RWPE2 (cell line): ENCODE data around the gene MACROH2A2.

Experiments
- ATAC-seq: fragments of 200-7000 bp; cut with Tn5 transposase; 3 replicates; pipeline ENCODE4 v1.9.1; 2021; ENCODE audit warnings: low read depth
- DNase-seq: peaks from one replicate; pipeline ENCODE4 v3.0.0-alpha.2; 2020; ENCODE audit warnings: low spot score
- H3K27ac ChIP-seq: fragments of 450-650 bp; 2 replicates; pipeline ENCODE4 v1.5.1; 2017; ENCODE audit warnings: mild to moderate bottlenecking; ENCODE audit not compliant: poor library complexity, severe bottlenecking
- H3K27me3 ChIP-seq: fragments of 250-450 bp; sonication (Bioruptor Pico); 2 replicates; pipeline ENCODE4 v1.5.1; 2021; ENCODE audit warnings: mild to moderate bottlenecking, moderate library complexity; ENCODE audit not compliant: insufficient read depth, poor library complexity, severe bottlenecking
- H3K36me3 ChIP-seq: fragments of 250-450 bp; sonication (Bioruptor Pico); 2 replicates; pipeline ENCODE4 v1.5.1; 2020; ENCODE audit warnings: low read depth, mild to moderate bottlenecking, moderate library complexity
- H3K4me1 ChIP-seq: fragments of 250-450 bp; sonication (Bioruptor Pico); 2 replicates; pipeline ENCODE4 v1.5.1; 2021; ENCODE audit warnings: mild to moderate bottlenecking, moderate library complexity; ENCODE audit not compliant: insufficient read depth, poor library complexity, severe bottlenecking
- H3K4me3 ChIP-seq: fragments of 250-450 bp; sonication (Bioruptor Pico); 2 replicates; pipeline ENCODE4 v1.5.1; 2021; ENCODE audit warnings: mild to moderate bottlenecking, moderate library complexity; ENCODE audit not compliant: severe bottlenecking
- H3K9me3 ChIP-seq: fragments of 250-450 bp; sonication (Bioruptor Pico); 2 replicates; pipeline ENCODE4 v1.5.1; 2021; ENCODE audit warnings: mild to moderate bottlenecking, moderate library complexity; ENCODE audit not compliant: severe bottlenecking
- CTCF ChIP-seq: fragments of 450-650 bp; IDR thresholded peaks from one replicate; pipeline ENCODE4 v1.5.1; 2017; ENCODE audit warnings: mild to moderate bottlenecking, moderate library complexity; ENCODE audit not compliant: poor library complexity, severe bottlenecking

MACROH2A2 gene

GRCh38 chr10:70114902-70115301 is 62.3 kb downstream of the MACROH2A2 start:
- Histone ChIP-seq H3K27ac (no peak overlapping the region), H3K36me3 (peaks cover 45% of the 10 kb centered on the region), H3K27me3 (no peaks in the 10 kb centered on the region), H3K4me1 (no peaks in the 10 kb centered on the region), H3K4me3 (no peak overlapping the region), H3K9me3 (no peaks in the 10 kb centered on the region)
- TF ChIP-seq CTCF, result no peak
- DNase-seq, result no peak
- ATAC-seq, result no peak

- H3K27ac ChIP-seq, result no peak overlapping the region
- H3K9me3 ChIP-seq, result no peaks in the 10 kb centered on the region
- H3K4me1 ChIP-seq, result no peaks in the 10 kb centered on the region
- ATAC-seq (peak; percentile 74), DNase-seq (no peak)
- peaks cover 41% of the 10 kb centered on the region for H3K36me3 ChIP-seq
- H3K4me3 ChIP-seq, result no peak overlapping the region
- H3K27me3 ChIP-seq, result no peaks in the 10 kb centered on the region
- peak; percentile 85 for TF ChIP-seq CTCF
These were observed 63.5 kb downstream of the MACROH2A2 start for GRCh38 chr10:70115948-70116682.

DNA sequence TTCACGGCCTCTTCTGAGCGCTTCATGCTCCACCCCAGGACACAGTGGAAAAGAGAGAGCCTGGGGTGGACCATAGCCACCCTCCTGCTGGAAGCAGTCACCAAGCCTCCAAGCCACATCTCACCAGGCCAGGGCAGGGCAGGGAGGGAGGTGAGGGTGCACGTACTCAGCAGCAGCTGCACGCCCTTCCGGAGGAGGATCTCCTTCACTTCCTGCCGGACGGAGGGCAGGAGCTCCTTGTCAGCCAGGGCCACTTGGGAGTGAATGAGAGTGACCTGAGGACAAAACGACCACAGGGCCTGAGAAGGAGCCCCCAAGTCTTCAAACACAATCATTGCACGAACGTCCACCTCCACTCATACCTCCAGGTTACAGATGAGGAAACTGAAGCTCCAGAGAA is 65.0 kb downstream of the MACROH2A2 start:
- Histone ChIP-seq H3K9me3 (no peaks in the 10 kb centered on the region), H3K27me3 (no peaks in the 10 kb centered on the region), H3K27ac (no peak overlapping the region), H3K4me3 (no peak overlapping the region), H3K36me3 (peaks cover 28% of the 10 kb centered on the region), H3K4me1 (no peaks in the 10 kb centered on the region)
- ATAC-seq (no peak), DNase-seq (no peak)
- no peak for TF ChIP-seq CTCF

DNA sequence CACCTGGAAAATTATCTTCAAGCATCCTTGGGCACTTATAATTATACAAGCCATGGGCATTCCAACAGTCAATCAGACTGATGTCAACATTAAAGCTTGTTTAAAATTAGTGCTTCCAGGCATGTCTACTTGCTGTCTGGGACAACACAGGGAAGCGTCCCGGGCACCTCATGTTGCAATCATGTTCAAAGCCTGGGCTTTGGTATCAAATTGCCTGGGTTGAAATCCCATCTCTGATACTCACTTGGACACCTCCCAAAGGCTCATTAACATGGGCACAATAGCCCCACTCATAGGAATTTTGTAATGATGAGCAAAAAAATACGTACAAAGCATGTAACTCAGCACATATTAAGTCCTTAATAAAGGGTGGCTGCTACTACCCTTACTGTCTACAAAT is 65.5 kb downstream of the MACROH2A2 start:
- TF ChIP-seq CTCF, result no peak
- Histone ChIP-seq H3K4me1 (no peaks in the 10 kb centered on the region), H3K9me3 (no peaks in the 10 kb centered on the region), H3K36me3 (peaks cover 25% of the 10 kb centered on the region), H3K27me3 (no peaks in the 10 kb centered on the region), H3K27ac (no peak overlapping the region), H3K4me3 (no peak overlapping the region)
- ATAC-seq (no peak), DNase-seq (no peak)

DNA sequence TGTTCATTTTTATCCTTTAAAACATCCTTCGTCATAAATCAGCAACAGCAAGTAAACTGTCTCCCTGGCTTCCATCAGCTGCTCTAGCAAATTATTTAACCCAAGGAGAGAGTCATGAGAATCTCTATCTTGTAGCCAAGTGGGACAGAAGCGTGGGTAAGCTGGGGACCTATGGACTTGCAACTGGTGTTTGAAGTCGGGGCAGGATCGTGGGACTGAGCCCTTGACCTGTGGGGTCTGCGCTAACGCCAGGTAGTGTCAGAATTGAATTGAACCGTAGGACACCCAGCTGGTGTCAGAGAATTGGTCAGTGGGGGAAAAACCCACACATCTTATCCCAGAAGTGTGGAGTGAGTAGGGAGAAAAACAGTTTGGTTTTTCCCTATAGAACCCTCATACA is 66.6 kb downstream of the MACROH2A2 start:
- no peaks in the 10 kb centered on the region for H3K9me3 ChIP-seq
- ATAC-seq, result no peak

More for the DNA sequence above, 66.6 kb downstream of the MACROH2A2 start:
- TF ChIP-seq CTCF, result no peak
- no peak for DNase-seq
- Histone ChIP-seq H3K36me3 (peaks cover 22% of the 10 kb centered on the region), H3K4me3 (no peak overlapping the region), H3K4me1 (no peaks in the 10 kb centered on the region), H3K27ac (no peak overlapping the region), H3K27me3 (no peaks in the 10 kb centered on the region)
